ENCODE measurements around the gene TKT.

GRCh38 chr3:53240989-53241972 lies 14.5 kb downstream of the TKT start:
- TF ChIP-seq, protein P1, sequence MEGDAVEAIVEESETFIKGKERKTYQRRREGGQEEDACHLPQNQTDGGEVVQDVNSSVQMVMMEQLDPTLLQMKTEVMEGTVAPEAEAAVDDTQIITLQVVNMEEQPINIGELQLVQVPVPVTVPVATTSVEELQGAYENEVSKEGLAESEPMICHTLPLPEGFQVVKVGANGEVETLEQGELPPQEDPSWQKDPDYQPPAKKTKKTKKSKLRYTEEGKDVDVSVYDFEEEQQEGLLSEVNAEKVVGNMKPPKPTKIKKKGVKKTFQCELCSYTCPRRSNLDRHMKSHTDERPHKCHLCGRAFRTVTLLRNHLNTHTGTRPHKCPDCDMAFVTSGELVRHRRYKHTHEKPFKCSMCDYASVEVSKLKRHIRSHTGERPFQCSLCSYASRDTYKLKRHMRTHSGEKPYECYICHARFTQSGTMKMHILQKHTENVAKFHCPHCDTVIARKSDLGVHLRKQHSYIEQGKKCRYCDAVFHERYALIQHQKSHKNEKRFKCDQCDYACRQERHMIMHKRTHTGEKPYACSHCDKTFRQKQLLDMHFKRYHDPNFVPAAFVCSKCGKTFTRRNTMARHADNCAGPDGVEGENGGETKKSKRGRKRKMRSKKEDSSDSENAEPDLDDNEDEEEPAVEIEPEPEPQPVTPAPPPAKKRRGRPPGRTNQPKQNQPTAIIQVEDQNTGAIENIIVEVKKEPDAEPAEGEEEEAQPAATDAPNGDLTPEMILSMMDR (IDR thresholded peaks at IDR 0.05), result no peak
- no peak for TF ChIP-seq POLR2A (IDR thresholded peaks at IDR 0.05)
- no peak for TF ChIP-seq EP300 (IDR thresholded peaks at IDR 0.05)

Data from stomach (tissue), 4 donors.